SK-N-SH (cell line): ENCODE data around the gene USP1. TPM values are rescaled to one million over a fixed set of nuclear protein-coding genes. Genes with fewer than 3 reads are reported as not detected.

ENCODE experiments used
- CTCF ChIA-PET: fragments of 300-600, 350-600 bp; formaldehyde crosslinking; extraction: SDS; loops from one replicate; lab custom pipeline; 2021; lab: Yijun Ruan, JAX
- POLR2A ChIA-PET: fragments of 350-600 bp; sonication (Branson Sonifier 250); formaldehyde crosslinking; extraction: SDS; loops from one replicate; lab custom pipeline; 2020; ENCODE audit warnings: antibody characterized with exemption, inconsistent platforms; lab: Yijun Ruan, JAX
- DNase-seq: peaks from one replicate; pipeline ENCODE4 v3.0.0; 2012
- H2AFZ ChIP-seq: fragments of 200-600 bp; sonication (generic); 2 replicates; pipeline ENCODE4 v1.8.1; 2016; ENCODE audit warnings: antibody characterized with exemption, mild to moderate bottlenecking, low read depth
- H3F3A ChIP-seq: fragments of 200-600 bp; sonication (generic); replicated peaks from 2 replicates; pipeline ENCODE3; 2016; ENCODE audit warnings: antibody characterized with exemption, mild to moderate bottlenecking; ENCODE audit not compliant: insufficient read depth
- H3K27ac ChIP-seq, 2 experiments: fragments of 200-500 bp in 1 of 2; fragments of 200-600 bp in 1 of 2; sonication (Bioruptor generic) in 1 of 2; sonication (generic), shearing (Covaris generic) in 1 of 2; 2 replicates each; pipeline versions ENCODE4 v1.5.1 to v1.6.1; 2014 to 2016; ENCODE audit warnings: low read depth in 2 of 2, inconsistent platforms in 1 of 2, low read length in 1 of 2, mild to moderate bottlenecking in 1 of 2, mixed read lengths in 1 of 2
- H3K27me3 ChIP-seq: fragments of 200-600 bp; sonication (generic), shearing (Covaris generic); 2 replicates; pipeline ENCODE4 v1.6.1; 2016; ENCODE audit warnings: mixed run types; ENCODE audit not compliant: insufficient read depth
- H3K36me3 ChIP-seq, 2 experiments: fragments of 200-500 bp in 1 of 2; fragments of 200-600 bp in 1 of 2; sonication (Bioruptor generic) in 1 of 2; sonication (generic) in 1 of 2; replicated peaks in 1 of 2; 2 replicates each; pipeline versions ENCODE3 to v1.5.1; 2014 to 2016; ENCODE audit warnings: low read length in 1 of 2, mild to moderate bottlenecking in 1 of 2; ENCODE audit not compliant: insufficient read depth in 2 of 2, control insufficient read depth in 1 of 2
- H3K4me1 ChIP-seq, 2 experiments: fragments of 200-500 bp in 1 of 2; fragments of 200-600 bp in 1 of 2; sonication (Bioruptor generic) in 1 of 2; sonication (generic), shearing (Covaris generic) in 1 of 2; 2 replicates each; pipeline versions ENCODE4 v1.5.1 to v1.6.1; 2014 to 2016; ENCODE audit warnings: low read depth in 1 of 2, low read length in 1 of 2, mixed run types in 1 of 2; ENCODE audit not compliant: insufficient read depth in 2 of 2, control insufficient read depth in 1 of 2
- H3K4me2 ChIP-seq: fragments of 200-600 bp; sonication (generic), shearing (Covaris generic); 2 replicates; pipeline ENCODE4 v1.6.1; 2017; ENCODE audit warnings: mixed run types
- H3K4me3 ChIP-seq, 2 experiments: fragments of 200-500 bp in 1 of 2; fragments of 200-600 bp in 1 of 2; sonication (Bioruptor generic) in 1 of 2; sonication (generic), shearing (Covaris generic) in 1 of 2; 2 replicates each; pipeline versions ENCODE4 v1.5.1 to v1.8.1; 2014 to 2016; ENCODE audit warnings: low read depth in 2 of 2, inconsistent platforms in 1 of 2, low read length in 1 of 2, mild to moderate bottlenecking in 1 of 2, mixed read lengths in 1 of 2, moderate library complexity in 1 of 2
- H3K79me2 ChIP-seq: fragments of 200-600 bp; sonication (generic); 2 replicates; pipeline ENCODE4 v1.8.1; 2017; ENCODE audit warnings: mild to moderate bottlenecking; ENCODE audit not compliant: insufficient read depth
- H3K9ac ChIP-seq: fragments of 200-600 bp; sonication (generic); 2 replicates; pipeline ENCODE4 v1.6.1; 2017; ENCODE audit warnings: mixed run types
- H3K9me2 ChIP-seq: fragments of 200-600 bp; sonication (generic); 2 replicates; pipeline ENCODE4 v1.6.1; 2017; ENCODE audit warnings: mixed run types
- H3K9me3 ChIP-seq: fragments of 200-600 bp; sonication (generic); 2 replicates; pipeline ENCODE4 v1.6.1; 2017; ENCODE audit warnings: mixed run types, mild to moderate bottlenecking, moderate library complexity
- H4K20me1 ChIP-seq: fragments of 200-600 bp; sonication (generic); 2 replicates; pipeline ENCODE4 v1.6.1; 2017; ENCODE audit warnings: mild to moderate bottlenecking, mixed run types; ENCODE audit not compliant: insufficient read depth
- CHD2 ChIP-seq: fragments of 150-350 bp; IDR thresholded peaks from 2 replicates; pipeline ENCODE4 v1.6.1; 2018; ENCODE audit warnings: low read length; ENCODE audit not compliant: partially characterized antibody
- CTCF ChIP-seq: fragments of 200-600 bp; sonication (generic); IDR thresholded peaks from 2 replicates; pipeline ENCODE4 v1.6.1; 2017; ENCODE audit warnings: antibody characterized with exemption, mild to moderate bottlenecking, moderate library complexity
- EZH2phosphoT487 ChIP-seq: fragments of 200-600 bp; sonication (generic); IDR thresholded peaks from 2 replicates; pipeline ENCODE4 v1.6.1; 2017; ENCODE audit warnings: low read depth, mixed run types, mild to moderate bottlenecking, antibody characterized with exemption, moderate library complexity, borderline replicate concordance
- FOSL2 ChIP-seq: IDR thresholded peaks from 2 replicates; pipeline ENCODE4 v1.4.0; 2012; ENCODE audit warnings: low read depth, mild to moderate bottlenecking, moderate library complexity, borderline replicate concordance
- FOXJ3 ChIP-seq: sonication (generic); formaldehyde crosslinking; IDR thresholded peaks from 2 replicates; pipeline ENCODE4 v1.5.1; 2020; ENCODE audit warnings: mild to moderate bottlenecking, missing genetic modification reagents
- GABPA ChIP-seq: IDR thresholded peaks from 2 replicates; pipeline ENCODE4 v1.4.0; 2012; ENCODE audit warnings: low read depth, mild to moderate bottlenecking
- MEF2A ChIP-seq: IDR thresholded peaks from 2 replicates; pipeline ENCODE4 v1.4.0; 2012; ENCODE audit warnings: low read depth, borderline replicate concordance
- MXI1 ChIP-seq: IDR thresholded peaks from 2 replicates; pipeline ENCODE4 v1.6.1; 2012; ENCODE audit warnings: mild to moderate bottlenecking, low read depth, low read length, improper control_type of control experiment
- RCOR1 ChIP-seq: fragments of 150-350 bp; IDR thresholded peaks from 2 replicates; pipeline ENCODE4 v1.6.1; 2017; ENCODE audit warnings: antibody characterized with exemption, low read length
- TAF1 ChIP-seq: IDR thresholded peaks from 2 replicates; pipeline ENCODE4 v1.6.1; 2012; ENCODE audit warnings: low read depth, mild to moderate bottlenecking, low read length, moderate library complexity, borderline replicate concordance
- WGBS: methylation state at CpG from one replicate; pipeline ENCODE4 v1.1.6; 2017; ENCODE audit warnings: low lambda C conversion rate; 5-methylcytosine and 5-hydroxymethylcytosine counted together
- polyA plus RNA-seq, 3 experiments: library from polyadenylated mRNA; depleted of rRNA; stranded (reverse); fragments of >200 nt; gene quantifications; 2 replicates each; pipeline ENCODE4 v1.2.3, GENCODE V29; 2012
- TF ChIP-seq, protein P1 (sequence below): IDR thresholded peaks from 2 replicates; pipeline ENCODE4 v1.6.1; 2012; ENCODE audit warnings: mild to moderate bottlenecking, low read depth, low read length, moderate library complexity

Gene USP1
- polyA plus RNA-seq, 1 of the 3 experiments (the other 2 are of a cell fraction) = 4.3 TPM

DNA sequence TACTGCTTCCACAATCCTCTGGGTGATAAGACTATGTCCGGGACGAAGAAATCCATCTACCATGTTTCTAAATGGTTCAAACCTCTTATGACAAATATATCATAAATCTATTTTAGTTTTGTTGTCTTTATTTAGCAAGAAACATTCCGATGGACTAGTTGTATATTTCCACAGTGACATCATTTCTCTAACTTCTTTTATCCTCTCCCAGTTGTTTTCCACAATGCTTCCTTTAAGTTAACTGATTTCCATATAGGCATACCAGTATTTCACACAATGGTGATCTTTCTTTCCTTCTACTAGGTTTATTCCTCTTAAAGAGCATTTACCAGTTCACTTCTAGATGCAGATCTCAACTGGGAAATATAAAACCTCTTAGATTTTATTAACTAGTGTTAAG is 44.8 kb downstream of the USP1 start (continued):
- TF ChIP-seq, protein P1, sequence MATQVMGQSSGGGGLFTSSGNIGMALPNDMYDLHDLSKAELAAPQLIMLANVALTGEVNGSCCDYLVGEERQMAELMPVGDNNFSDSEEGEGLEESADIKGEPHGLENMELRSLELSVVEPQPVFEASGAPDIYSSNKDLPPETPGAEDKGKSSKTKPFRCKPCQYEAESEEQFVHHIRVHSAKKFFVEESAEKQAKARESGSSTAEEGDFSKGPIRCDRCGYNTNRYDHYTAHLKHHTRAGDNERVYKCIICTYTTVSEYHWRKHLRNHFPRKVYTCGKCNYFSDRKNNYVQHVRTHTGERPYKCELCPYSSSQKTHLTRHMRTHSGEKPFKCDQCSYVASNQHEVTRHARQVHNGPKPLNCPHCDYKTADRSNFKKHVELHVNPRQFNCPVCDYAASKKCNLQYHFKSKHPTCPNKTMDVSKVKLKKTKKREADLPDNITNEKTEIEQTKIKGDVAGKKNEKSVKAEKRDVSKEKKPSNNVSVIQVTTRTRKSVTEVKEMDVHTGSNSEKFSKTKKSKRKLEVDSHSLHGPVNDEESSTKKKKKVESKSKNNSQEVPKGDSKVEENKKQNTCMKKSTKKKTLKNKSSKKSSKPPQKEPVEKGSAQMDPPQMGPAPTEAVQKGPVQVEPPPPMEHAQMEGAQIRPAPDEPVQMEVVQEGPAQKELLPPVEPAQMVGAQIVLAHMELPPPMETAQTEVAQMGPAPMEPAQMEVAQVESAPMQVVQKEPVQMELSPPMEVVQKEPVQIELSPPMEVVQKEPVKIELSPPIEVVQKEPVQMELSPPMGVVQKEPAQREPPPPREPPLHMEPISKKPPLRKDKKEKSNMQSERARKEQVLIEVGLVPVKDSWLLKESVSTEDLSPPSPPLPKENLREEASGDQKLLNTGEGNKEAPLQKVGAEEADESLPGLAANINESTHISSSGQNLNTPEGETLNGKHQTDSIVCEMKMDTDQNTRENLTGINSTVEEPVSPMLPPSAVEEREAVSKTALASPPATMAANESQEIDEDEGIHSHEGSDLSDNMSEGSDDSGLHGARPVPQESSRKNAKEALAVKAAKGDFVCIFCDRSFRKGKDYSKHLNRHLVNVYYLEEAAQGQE = no peak
- no peak for TF ChIP-seq CTCF
- no peak for TF ChIP-seq GABPA
- TF ChIP-seq FOSL2 = no peak
- TF ChIP-seq TAF1 = no peak
- TF ChIP-seq FOXJ3 (CRISPR knock-in tag) = no peak
- no peak for TF ChIP-seq RCOR1
- TF ChIP-seq EZH2phosphoT487 = no peak
- TF ChIP-seq CHD2 = no peak

DNA sequence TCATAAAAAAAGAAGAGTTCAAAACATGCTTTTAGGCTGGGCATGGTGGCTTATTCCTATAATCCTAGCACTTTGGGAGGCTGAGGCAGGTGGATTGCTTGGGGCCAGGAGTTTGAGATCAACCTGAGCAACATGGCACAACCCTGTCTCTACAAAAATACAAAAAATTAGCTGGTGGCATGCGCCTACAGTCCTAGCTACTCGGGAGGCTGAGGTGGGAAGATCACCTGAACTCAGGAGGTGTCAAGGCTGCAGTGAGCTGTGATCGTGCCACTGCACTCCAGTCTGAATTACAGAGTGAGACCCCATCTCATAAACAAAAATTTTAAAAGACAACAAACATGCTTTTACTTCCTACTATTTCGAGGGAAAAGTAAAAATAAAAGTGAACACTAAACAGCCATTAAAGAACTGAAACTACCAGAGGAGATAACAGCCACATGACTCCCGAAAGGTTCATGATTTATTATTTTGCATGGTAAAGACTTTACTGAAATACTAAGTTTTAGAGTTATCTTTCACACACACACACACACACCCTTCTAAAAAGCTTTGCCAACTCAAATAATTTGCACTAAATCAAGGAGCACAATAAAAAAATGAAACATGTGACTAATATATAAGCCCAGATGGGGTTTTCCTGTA is 48.1 kb downstream of the USP1 start:
- no peaks in the 10 kb centered on the region for H4K20me1 ChIP-seq
- no peaks in the 10 kb centered on the region; the same call in 1 of the 2 replicates for H3K79me2 ChIP-seq
- ChIA-PET POLR2A (no interaction called here), CTCF (interaction anchor here (1.1 to 1.3 kb wide), 3 partner anchors 12 to 262 kb away, joined by 4 to 5 read pairs (median 5); no protein-coding TSS in a partner anchor)
- H3K4me1 ChIP-seq = no peaks in the 10 kb centered on the region; a peak in 1 of 4 replicates
- no peak overlapping the region for H2AFZ ChIP-seq
- H3F3A ChIP-seq = peaks cover 8% of the 10 kb centered on the region
- 94% methylated on average over 5 of the region's 5 CpGs for WGBS
- no peak overlapping the region for H3K4me2 ChIP-seq
- H3K27ac ChIP-seq = no peak overlapping the region
- no peaks in the 10 kb centered on the region for H3K27me3 ChIP-seq
- no peak for TF ChIP-seq EZH2phosphoT487
- TF ChIP-seq MXI1 = no peak
- no peak for TF ChIP-seq GABPA
- no peak for TF ChIP-seq MEF2A
- peaks cover 14 to 39% of the 10 kb centered on the region in 2 experiments for H3K36me3 ChIP-seq
- H3K9ac ChIP-seq = no peak overlapping the region
- DNase-seq = no peak
- no peaks in the 10 kb centered on the region for H3K9me2 ChIP-seq
- H3K4me3 ChIP-seq = no peak overlapping the region
- no peaks in the 10 kb centered on the region for H3K9me3 ChIP-seq
